Calu3 (cell line): Measurements from ENCODE around the gene DEPDC5. TPM values are rescaled to one million over a fixed set of nuclear protein-coding genes. Genes with fewer than 3 reads are reported as not detected.
"Not testable (repeated sequence)": the region's sequence is repeated elsewhere in the genome, so short reads cannot be mapped to it uniquely, and the experiment has no call there.

Experiments used
- BruUV-seq: library from RNA; stranded (reverse); fragments of 400-500 nt; replicated peaks from 2 replicates; lab custom pipeline; 2021; lab: Mats Ljungman, UMichigan
- CTCF ChIA-PET: fragments of 300-600 bp; sonication (Branson Sonifier 250); formaldehyde crosslinking; loops from one replicate; lab custom pipeline; 2022; ENCODE audit warnings: antibody characterized with exemption; lab: Charles Lee
- DNase-seq: peaks from one replicate; pipeline ENCODE4 v3.0.0; 2022
- H3K27ac Mint-ChIP-seq: one replicate; pipeline ENCODE4 v1.8.0; 2022; ENCODE audit warnings: mixed read lengths; ENCODE audit not compliant: unreplicated experiment
- H3K27me3 Mint-ChIP-seq: one replicate; pipeline ENCODE4 v1.8.0; 2022; ENCODE audit warnings: mixed read lengths; ENCODE audit not compliant: unreplicated experiment
- H3K36me3 Mint-ChIP-seq: one replicate; pipeline ENCODE4 v1.8.0; 2022; ENCODE audit warnings: mild to moderate bottlenecking, moderate library complexity, mixed read lengths; ENCODE audit not compliant: insufficient read depth, unreplicated experiment
- H3K4me1 Mint-ChIP-seq: one replicate; pipeline ENCODE4 v1.8.0; 2022; ENCODE audit warnings: mild to moderate bottlenecking, low read depth, mixed read lengths; ENCODE audit not compliant: unreplicated experiment
- H3K4me3 Mint-ChIP-seq: one replicate; pipeline ENCODE4 v1.8.0; 2022; ENCODE audit warnings: mild to moderate bottlenecking, low read depth, moderate library complexity, mixed read lengths; ENCODE audit not compliant: unreplicated experiment
- H3K9me3 Mint-ChIP-seq: one replicate; pipeline ENCODE4 v1.8.0; 2022; ENCODE audit warnings: low read depth, mixed read lengths; ENCODE audit not compliant: unreplicated experiment
- intact Hi-C: fragments of 100-400 bp; cut with micrococcal nuclease; formaldehyde crosslinking; loops from one replicate; pipeline ENCODE4 v1.10.0; 2022; ENCODE audit not compliant: unreplicated experiment
- total RNA-seq: library from RNA; stranded (reverse); gene quantifications from 2 replicates; pipeline ENCODE4 v1.2.3, GENCODE V29; 2022
- TF ChIP-seq, protein P1 (sequence below): fragments of 200-600 bp; IDR thresholded peaks from one replicate; pipeline ENCODE4 v1.8.0; 2022; ENCODE audit warnings: antibody characterized with exemption; ENCODE audit not compliant: unreplicated experiment

DEPDC5 gene
- total RNA-seq, 1 experiment from 2014 or later = 33.1 TPM

DNA sequence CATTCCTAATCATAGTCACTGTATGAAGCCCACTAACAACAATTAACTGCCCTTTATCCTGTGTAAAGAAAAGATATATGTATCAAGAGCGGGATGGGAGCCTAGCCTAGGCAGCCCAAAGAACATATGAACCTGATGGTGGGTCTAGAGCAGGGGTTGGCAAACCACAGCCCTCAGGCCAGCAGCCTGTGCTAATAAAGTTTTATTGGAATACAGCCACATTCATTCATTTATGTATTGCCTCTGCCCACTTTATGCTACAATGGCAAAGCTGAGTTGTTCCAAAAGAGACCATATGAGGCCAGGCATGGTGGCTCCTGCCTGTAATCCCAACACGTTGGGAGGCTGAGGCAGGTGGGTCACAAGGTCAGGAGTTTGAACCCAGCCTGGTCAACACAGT lies 17.4 kb upstream of the DEPDC5 start:
- Mint-ChIP-seq H3K36me3 (peaks cover 44% of the 10 kb centered on the region), H3K27me3 (no peaks in the 10 kb centered on the region), H3K9me3 (no peaks in the 10 kb centered on the region), H3K4me3 (no peak overlapping the region), H3K4me1 (peaks cover 30% of the 10 kb centered on the region), H3K27ac (no peak overlapping the region)
- no peak for DNase-seq
- BruUV-seq = no TSS peak
- CTCF ChIA-PET = interaction anchor here (0.7 kb wide), 1 partner anchor 67 kb away, joined by 3 read pairs; no protein-coding TSS in a partner anchor
- TF ChIP-seq, protein P1, sequence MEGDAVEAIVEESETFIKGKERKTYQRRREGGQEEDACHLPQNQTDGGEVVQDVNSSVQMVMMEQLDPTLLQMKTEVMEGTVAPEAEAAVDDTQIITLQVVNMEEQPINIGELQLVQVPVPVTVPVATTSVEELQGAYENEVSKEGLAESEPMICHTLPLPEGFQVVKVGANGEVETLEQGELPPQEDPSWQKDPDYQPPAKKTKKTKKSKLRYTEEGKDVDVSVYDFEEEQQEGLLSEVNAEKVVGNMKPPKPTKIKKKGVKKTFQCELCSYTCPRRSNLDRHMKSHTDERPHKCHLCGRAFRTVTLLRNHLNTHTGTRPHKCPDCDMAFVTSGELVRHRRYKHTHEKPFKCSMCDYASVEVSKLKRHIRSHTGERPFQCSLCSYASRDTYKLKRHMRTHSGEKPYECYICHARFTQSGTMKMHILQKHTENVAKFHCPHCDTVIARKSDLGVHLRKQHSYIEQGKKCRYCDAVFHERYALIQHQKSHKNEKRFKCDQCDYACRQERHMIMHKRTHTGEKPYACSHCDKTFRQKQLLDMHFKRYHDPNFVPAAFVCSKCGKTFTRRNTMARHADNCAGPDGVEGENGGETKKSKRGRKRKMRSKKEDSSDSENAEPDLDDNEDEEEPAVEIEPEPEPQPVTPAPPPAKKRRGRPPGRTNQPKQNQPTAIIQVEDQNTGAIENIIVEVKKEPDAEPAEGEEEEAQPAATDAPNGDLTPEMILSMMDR = no peak
- intact Hi-C loops = no loop called here

- Mint-ChIP-seq H3K36me3 (peaks cover 39% of the 10 kb centered on the region), H3K27me3 (no peaks in the 10 kb centered on the region), H3K27ac (no peak overlapping the region), H3K4me1 (peaks cover 18% of the 10 kb centered on the region), H3K4me3 (no peak overlapping the region), H3K9me3 (no peaks in the 10 kb centered on the region)
- TF ChIP-seq, protein P1 = no peak
- BruUV-seq = no TSS peak
- no peak for DNase-seq
- intact Hi-C loops = no loop called here
- CTCF ChIA-PET = no interaction called here
These were observed 15.9 kb upstream of the DEPDC5 start for GRCh38 chr22:31737932-31738331.

GRCh38 chr22:31738566-31738965 lies 15.3 kb upstream of the DEPDC5 start:
- peaks cover 13% of the 10 kb centered on the region for H3K4me1 Mint-ChIP-seq
- H3K27ac Mint-ChIP-seq = no peak overlapping the region
- TF ChIP-seq, protein P1 = no peak
- CTCF ChIA-PET = interaction anchor here (0.6 kb wide), 1 partner anchor 31 kb away, joined by 3 read pairs; no protein-coding TSS in a partner anchor
- intact Hi-C loops = no loop called here
- H3K27me3 Mint-ChIP-seq = no peaks in the 10 kb centered on the region
- no peak for DNase-seq
- no peaks in the 10 kb centered on the region for H3K9me3 Mint-ChIP-seq
- H3K36me3 Mint-ChIP-seq = peaks cover 32% of the 10 kb centered on the region
- H3K4me3 Mint-ChIP-seq = no peak overlapping the region
- BruUV-seq = no TSS peak

DNA sequence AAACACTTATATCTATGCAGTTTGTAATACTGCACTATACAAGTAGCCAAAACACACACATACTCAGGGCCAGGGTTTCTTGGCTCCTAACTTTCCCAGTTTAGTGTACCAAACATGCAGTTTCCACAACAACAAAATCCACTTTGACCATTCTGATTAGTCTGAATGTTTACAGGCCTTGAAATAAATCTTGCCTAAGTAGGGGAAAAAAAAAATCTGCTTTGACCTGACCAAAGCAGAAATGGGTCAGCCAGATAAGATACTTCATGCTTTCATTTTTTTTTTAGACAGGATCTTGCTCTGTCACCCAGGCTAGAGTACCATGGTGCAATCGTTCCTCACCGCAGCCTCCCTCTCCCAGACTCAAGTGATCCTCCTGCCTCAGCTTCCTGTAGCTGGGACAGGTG lies 14.0 kb upstream of the DEPDC5 start:
- TF ChIP-seq, protein P1 = no peak
- no peak for DNase-seq
- Mint-ChIP-seq H3K9me3 (no peaks in the 10 kb centered on the region), H3K36me3 (peaks cover 29% of the 10 kb centered on the region), H3K4me1 (peaks cover under 1% of the 10 kb centered on the region), H3K27ac (no peak overlapping the region), H3K27me3 (no peaks in the 10 kb centered on the region), H3K4me3 (no peak overlapping the region)
- intact Hi-C loops = no loop called here
- CTCF ChIA-PET = interaction anchor here (0.7 kb wide), 1 partner anchor 283 kb away, joined by 3 read pairs; no protein-coding TSS in a partner anchor
- BruUV-seq = no TSS peak

- H3K27me3 Mint-ChIP-seq, DNase-seq, H3K4me3 Mint-ChIP-seq, H3K9me3 Mint-ChIP-seq, intact Hi-C loops, H3K4me1 Mint-ChIP-seq, BruUV-seq, H3K27ac Mint-ChIP-seq: not testable (repeated sequence)
- peaks cover 32% of the 10 kb centered on the region for H3K36me3 Mint-ChIP-seq
- CTCF ChIA-PET = interaction anchor here (0.6 to 0.7 kb wide), 2 partner anchors 16 to 283 kb away, joined by 3 read pairs; no protein-coding TSS in a partner anchor
These were observed 13.5 kb upstream of the DEPDC5 start for GRCh38 chr22:31740314-31740713.
